ENCODE results near the gene PLXNA4.

DNA sequence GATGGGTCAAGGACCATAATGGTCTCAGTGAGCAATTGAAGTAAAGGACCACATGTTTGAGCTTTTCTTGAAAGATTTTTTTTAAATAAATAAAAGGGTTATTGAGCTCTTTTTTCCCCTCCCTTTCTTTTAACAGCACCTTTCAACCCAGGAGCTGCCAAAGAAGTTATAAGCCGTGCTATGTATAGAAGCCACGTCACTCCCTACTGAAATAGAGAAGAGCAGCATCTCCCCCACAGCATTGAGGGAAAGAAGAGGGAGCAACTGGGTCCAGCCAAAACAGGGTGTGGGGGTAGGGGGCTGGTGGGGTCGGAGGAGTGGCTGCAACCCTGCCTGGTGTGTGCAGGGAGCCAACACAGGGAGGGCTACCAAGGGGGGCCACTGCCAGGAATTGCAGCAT, 227.2 kb downstream of the PLXNA4 start:
- TF ChIP-seq CTCF (IDR thresholded peaks at IDR 0.05 in 8 of 11, conservative IDR thresholded peaks at IDR 0.05 in 3 of 11) = no peak
- no peak for TF ChIP-seq POLR2A (IDR thresholded peaks at IDR 0.05)
